ENCODE measurements around the gene CPNE5.

The CPNE5 gene

DNA sequence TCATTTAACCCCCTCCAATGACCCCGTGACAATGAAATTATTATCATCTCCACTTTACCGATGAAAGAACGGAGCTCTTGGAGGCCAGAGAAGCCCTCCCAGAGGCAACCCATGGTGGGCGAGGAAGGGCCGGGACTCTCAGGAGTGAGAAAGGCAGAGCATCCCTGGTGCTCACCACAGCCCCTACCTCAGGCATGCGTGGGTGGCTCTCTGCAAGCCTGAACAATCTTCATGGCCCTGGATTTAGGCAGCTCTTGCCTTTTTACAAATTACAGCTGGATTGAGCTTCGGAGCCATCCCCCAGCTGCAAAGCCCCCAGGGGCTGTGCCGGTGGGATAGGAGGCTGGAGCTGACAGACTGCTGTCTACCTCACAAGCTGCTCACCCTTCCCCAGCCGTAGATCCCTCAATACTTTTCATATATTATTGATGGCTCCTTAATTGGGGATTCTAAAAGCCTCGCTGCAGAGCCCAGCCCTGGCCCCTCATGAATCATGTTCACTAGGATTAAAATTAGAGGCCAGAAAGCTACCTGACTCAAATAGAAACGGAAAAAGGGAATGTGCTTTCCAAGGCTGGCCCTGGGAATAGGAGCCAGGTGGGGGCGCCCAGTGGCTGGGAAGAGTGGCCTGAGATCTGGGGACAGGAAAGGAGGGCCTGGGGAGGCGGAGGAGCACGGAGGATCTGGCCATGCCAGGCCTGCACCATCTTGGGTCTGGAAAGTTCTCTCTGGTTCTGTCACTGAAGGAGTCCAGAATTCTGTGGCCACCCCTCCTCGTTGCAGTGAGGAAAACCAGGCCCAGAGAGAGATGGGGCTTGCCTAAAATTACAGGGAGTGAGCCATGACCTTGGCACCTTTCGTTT, 29.1 kb downstream of the CPNE5 start:
- Histone ChIP-seq H3K27me3 (ENCODE audit: insufficient read depth, low read length) (peaks cover 13% of the 10 kb centered on the region; the same call in 1 of the 2 replicates), H3K36me3 (ENCODE audit: insufficient read depth, low read length) (no peaks in the 10 kb centered on the region), H3K27ac (ENCODE audit: low read depth, low read length) (no peak overlapping the region), H3K9me3 (ENCODE audit: insufficient read depth, low read depth, low read length) (no peaks in the 10 kb centered on the region), H3K9ac (ENCODE audit: low read depth, low read length) (no peak overlapping the region), H3K4me3 (ENCODE audit: low read length) (no peak overlapping the region), H3K4me1 (ENCODE audit: insufficient read depth, low read length) (peaks cover 9% of the 10 kb centered on the region)
- 79% methylated on average over 16 of the region's 16 CpGs for WGBS

DNA sequence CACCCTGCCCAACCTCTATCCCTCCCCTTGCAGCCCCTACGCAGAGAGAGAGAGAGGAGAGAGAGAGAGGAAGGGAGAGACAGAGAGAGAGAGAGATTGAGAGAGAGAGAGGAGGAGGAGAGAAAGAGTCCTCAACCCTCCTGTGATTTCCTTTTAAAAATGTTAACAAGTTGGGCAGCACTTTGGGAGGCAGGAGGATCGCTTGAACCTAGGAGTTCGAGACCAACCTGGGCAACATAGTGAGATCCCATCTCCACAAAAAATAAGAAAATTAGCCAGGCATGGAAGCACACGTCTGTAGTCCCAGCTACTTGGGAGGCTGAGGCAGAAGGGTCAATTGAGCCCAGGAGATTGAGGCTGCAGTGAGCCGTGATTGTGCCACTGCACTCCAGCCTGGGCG, 30.1 kb downstream of the CPNE5 start:
- Histone ChIP-seq H3K27ac (ENCODE audit: low read depth, low read length) (no peak overlapping the region), H3K9me3 (ENCODE audit: insufficient read depth, low read depth, low read length) (no peaks in the 10 kb centered on the region), H3K36me3 (ENCODE audit: insufficient read depth, low read length) (no peaks in the 10 kb centered on the region), H3K9ac (ENCODE audit: low read depth, low read length) (no peak overlapping the region), H3K4me3 (ENCODE audit: low read length) (no peak overlapping the region), H3K4me1 (ENCODE audit: insufficient read depth, low read length) (peaks cover 17% of the 10 kb centered on the region), H3K27me3 (ENCODE audit: insufficient read depth, low read length) (peaks cover 13% of the 10 kb centered on the region; the same call in 1 of the 2 replicates)
- WGBS, result 92% methylated on average over 5 of the region's 6 CpGs

DNA sequence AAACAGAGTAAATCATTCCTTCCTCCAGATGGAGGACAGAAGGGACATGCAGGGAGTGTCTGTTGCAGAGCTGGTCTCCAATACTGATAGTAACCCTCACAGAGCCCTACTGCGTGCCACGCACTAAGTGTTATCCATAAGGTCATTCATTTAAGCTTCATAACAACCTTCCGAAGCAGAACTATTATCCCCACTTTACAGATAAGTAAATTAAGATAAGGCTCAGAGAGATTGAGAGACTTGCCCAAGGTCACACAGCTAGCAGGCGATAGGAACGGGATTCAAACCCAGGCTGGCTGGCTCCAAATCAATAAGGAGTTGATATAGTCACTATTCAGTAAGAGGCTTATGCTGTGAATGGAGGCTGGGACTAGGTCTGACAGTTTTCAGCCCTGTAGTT, 30.6 kb downstream of the CPNE5 start:
- Histone ChIP-seq H3K4me3 (ENCODE audit: low read length) (no peak overlapping the region), H3K9me3 (ENCODE audit: insufficient read depth, low read depth, low read length) (no peaks in the 10 kb centered on the region), H3K27me3 (ENCODE audit: insufficient read depth, low read length) (peaks cover 13% of the 10 kb centered on the region; the same call in 1 of the 2 replicates), H3K27ac (ENCODE audit: low read depth, low read length) (no peak overlapping the region), H3K36me3 (ENCODE audit: insufficient read depth, low read length) (no peaks in the 10 kb centered on the region), H3K4me1 (ENCODE audit: insufficient read depth, low read length) (peaks cover 19% of the 10 kb centered on the region), H3K9ac (ENCODE audit: low read depth, low read length) (no peak overlapping the region)
- 76% methylated on average over 5 of the region's 5 CpGs for WGBS

DNA sequence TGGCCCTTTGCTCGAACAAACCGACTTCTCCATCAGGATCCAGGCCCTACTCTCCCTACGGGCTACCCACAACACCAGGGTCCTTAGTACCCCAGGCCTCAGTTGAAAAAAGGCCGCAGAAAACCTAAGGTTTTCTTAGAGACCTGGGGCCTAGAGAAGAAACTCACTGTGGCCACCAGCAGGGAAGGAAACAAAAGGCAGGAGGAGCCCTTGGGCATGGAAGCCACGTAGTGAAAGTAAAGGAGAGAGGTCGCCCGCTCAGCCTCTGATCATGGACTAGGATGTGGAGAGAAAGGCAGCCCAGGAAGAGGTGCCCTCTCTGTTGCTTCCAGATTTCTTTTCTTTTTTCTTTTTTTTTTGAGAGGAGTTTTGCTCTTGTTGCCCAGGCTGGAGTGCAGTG, 31.5 kb downstream of the CPNE5 start:
- Histone ChIP-seq H3K27ac (ENCODE audit: low read depth, low read length) (no peak overlapping the region), H3K9me3 (ENCODE audit: insufficient read depth, low read depth, low read length) (no peaks in the 10 kb centered on the region), H3K9ac (ENCODE audit: low read depth, low read length) (no peak overlapping the region), H3K27me3 (ENCODE audit: insufficient read depth, low read length) (peaks cover 13% of the 10 kb centered on the region; the same call in 1 of the 2 replicates), H3K4me1 (ENCODE audit: insufficient read depth, low read length) (peaks cover 19% of the 10 kb centered on the region), H3K4me3 (ENCODE audit: low read length) (no peak overlapping the region), H3K36me3 (ENCODE audit: insufficient read depth, low read length) (no peaks in the 10 kb centered on the region)
- 57% methylated on average over 7 of the region's 7 CpGs for WGBS

DNA sequence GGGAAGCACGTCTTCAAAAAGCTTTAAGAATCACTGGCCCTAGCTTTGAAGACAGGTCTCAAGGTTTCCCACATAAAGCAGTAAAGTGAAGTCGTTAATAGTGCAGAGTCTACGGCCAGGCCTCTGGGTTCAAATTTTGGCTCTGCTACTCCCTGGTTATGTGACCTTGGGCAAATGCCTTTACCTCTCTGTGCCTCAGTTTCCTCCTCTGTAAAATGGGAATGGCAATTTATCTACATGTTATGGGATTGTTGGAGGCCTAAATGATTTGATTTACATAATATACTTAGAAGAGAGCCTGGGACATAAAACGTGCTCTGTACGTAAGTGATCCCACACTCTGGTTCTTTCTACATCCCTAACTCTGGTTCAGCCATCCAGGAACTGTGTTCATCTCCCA, 32.1 kb downstream of the CPNE5 start:
- WGBS, result 60% methylated on average over 5 of the region's 5 CpGs
- Histone ChIP-seq H3K27ac (ENCODE audit: low read depth, low read length) (no peak overlapping the region), H3K27me3 (ENCODE audit: insufficient read depth, low read length) (peaks cover 13% of the 10 kb centered on the region; the same call in 1 of the 2 replicates), H3K9ac (ENCODE audit: low read depth, low read length) (no peak overlapping the region), H3K4me3 (ENCODE audit: low read length) (no peak overlapping the region), H3K36me3 (ENCODE audit: insufficient read depth, low read length) (no peaks in the 10 kb centered on the region), H3K9me3 (ENCODE audit: insufficient read depth, low read depth, low read length) (no peaks in the 10 kb centered on the region), H3K4me1 (ENCODE audit: insufficient read depth, low read length) (peaks cover 19% of the 10 kb centered on the region)

DNA sequence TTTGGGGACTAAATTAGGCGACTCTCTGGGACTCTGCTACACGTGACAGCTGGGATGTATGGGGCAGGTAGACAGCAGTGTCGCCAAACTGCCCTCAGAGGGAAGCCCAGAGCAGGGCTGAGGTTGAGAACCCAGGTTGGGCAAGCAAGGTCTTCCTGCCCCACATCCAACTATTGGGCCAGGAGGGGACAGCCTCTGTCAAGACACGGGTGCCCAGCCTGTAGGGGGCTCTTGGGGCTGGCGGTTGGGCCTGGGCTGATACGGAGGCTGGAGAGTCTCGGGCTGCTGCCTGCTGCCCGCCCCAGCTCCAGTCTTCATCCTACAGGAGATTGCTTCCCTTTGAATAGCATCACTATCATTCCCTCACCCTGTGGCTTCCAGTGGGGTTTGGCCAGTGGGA, 33.3 kb downstream of the CPNE5 start:
- Histone ChIP-seq H3K4me3 (ENCODE audit: low read length) (no peak overlapping the region), H3K9ac (ENCODE audit: low read depth, low read length) (no peak overlapping the region), H3K27ac (ENCODE audit: low read depth, low read length) (no peak overlapping the region), H3K27me3 (ENCODE audit: insufficient read depth, low read length) (peaks cover 13% of the 10 kb centered on the region; the same call in 1 of the 2 replicates), H3K4me1 (ENCODE audit: insufficient read depth, low read length) (peaks cover 19% of the 10 kb centered on the region), H3K36me3 (ENCODE audit: insufficient read depth, low read length) (no peaks in the 10 kb centered on the region), H3K9me3 (ENCODE audit: insufficient read depth, low read depth, low read length) (no peaks in the 10 kb centered on the region)
- 58% methylated on average over 6 of the region's 8 CpGs for WGBS

DNA sequence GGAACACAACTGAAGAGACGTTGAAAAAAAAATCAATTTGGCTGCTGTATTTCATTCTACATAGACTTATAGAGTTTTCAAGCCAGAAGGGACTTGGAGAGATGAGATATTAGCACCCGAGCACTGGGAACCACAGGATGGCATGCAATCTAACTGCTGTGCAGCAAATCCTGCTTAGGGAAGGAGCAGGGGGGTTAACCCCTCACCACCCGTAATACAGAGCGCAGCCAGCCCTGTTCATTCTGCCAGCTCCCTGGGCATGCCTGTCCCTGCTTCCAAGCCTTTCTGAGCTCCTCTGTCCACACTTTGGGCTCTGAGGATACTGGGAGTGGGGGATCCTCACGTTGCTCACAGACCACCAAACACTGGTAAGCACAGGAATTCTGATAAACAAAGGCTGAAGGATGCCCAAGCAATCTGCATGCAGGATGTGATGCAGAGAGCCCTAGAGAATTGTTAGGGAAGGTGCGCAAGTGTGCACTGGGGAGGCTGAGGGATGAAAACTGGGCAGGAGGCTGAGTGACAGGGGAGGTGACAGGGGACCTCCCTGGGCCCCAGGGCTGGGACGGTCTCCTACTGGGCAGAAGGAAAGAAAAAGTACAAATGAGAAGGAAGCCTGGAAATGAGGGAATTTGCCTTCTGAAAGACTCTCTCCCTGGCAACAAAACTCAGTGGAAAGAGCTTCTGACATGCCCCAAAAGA, 34.0 kb downstream of the CPNE5 start:
- no peak overlapping the region for H3K4me3 ChIP-seq (ENCODE audit: low read length)
- 0 out of 2 replicates have a peak overlapping the region, but pooled peaks have one; percentile 15 for H3K27ac ChIP-seq (ENCODE audit: low read depth, low read length)
- peaks cover 13% of the 10 kb centered on the region; the same call in 1 of the 2 replicates for H3K27me3 ChIP-seq (ENCODE audit: insufficient read depth, low read length)
- 50% methylated on average over 6 of the region's 7 CpGs for WGBS
- H3K4me1 ChIP-seq (ENCODE audit: insufficient read depth, low read length), result peaks cover 19% of the 10 kb centered on the region
- no peaks in the 10 kb centered on the region for H3K36me3 ChIP-seq (ENCODE audit: insufficient read depth, low read length)
- H3K9me3 ChIP-seq (ENCODE audit: insufficient read depth, low read depth, low read length), result no peaks in the 10 kb centered on the region
- no peak overlapping the region for H3K9ac ChIP-seq (ENCODE audit: low read depth, low read length)

DNA sequence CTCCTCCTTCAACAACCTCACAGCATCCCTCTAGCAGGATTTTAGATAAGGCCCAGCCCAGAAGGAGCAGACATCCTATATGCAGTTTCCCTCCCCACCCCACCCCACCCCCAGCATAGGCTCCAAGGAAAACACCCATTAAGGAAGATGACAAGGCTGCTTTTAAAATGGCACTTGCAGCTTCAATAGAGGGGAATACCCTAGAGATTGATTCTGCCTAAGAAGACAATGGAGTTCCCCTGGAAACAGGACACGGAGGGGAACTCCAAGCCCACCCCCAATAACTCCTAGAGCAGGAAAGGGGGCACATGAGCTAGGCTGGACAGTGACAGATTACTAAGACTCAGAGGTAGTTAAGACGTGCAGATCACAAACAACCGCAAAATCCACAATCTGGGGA, 34.7 kb downstream of the CPNE5 start:
- H3K27me3 ChIP-seq (ENCODE audit: insufficient read depth, low read length), result peaks cover 13% of the 10 kb centered on the region; the same call in 1 of the 2 replicates
- no peak overlapping the region for H3K9ac ChIP-seq (ENCODE audit: low read depth, low read length)
- peaks cover 19% of the 10 kb centered on the region for H3K4me1 ChIP-seq (ENCODE audit: insufficient read depth, low read length)
- WGBS, result 45% methylated on average over 3 of the region's 3 CpGs
- no peak overlapping the region for H3K4me3 ChIP-seq (ENCODE audit: low read length)
- no peak overlapping the region for H3K27ac ChIP-seq (ENCODE audit: low read depth, low read length)
- no peaks in the 10 kb centered on the region for H3K9me3 ChIP-seq (ENCODE audit: insufficient read depth, low read depth, low read length)
- no peaks in the 10 kb centered on the region for H3K36me3 ChIP-seq (ENCODE audit: insufficient read depth, low read length)

DNA sequence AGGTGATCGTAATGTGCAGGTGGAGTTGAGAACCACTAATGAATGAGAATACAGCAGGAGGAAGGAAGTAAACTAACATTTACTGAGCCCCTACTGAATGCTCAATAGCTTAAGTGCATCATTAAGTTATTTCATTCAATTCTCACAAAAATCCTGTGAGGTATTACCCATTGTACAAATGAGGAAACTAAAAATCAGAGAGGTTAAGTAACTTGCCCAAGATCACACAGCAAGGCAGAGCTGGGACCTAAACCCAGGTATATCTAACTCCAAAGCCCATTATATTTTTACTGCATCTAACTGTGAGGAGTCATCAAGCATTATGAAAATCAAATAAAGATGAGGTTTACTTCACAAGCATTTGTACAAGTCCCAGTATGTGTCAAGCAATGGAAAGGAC, 35.3 kb downstream of the CPNE5 start:
- WGBS, result 86% methylated on average over 1 of the region's 1 CpG
- Histone ChIP-seq H3K27ac (ENCODE audit: low read depth, low read length) (no peak overlapping the region), H3K36me3 (ENCODE audit: insufficient read depth, low read length) (no peaks in the 10 kb centered on the region), H3K4me1 (ENCODE audit: insufficient read depth, low read length) (peaks cover 19% of the 10 kb centered on the region), H3K9me3 (ENCODE audit: insufficient read depth, low read depth, low read length) (no peaks in the 10 kb centered on the region), H3K4me3 (ENCODE audit: low read length) (no peak overlapping the region), H3K9ac (ENCODE audit: low read depth, low read length) (no peak overlapping the region), H3K27me3 (ENCODE audit: insufficient read depth, low read length) (peaks cover 13% of the 10 kb centered on the region; the same call in 1 of the 2 replicates)

DNA sequence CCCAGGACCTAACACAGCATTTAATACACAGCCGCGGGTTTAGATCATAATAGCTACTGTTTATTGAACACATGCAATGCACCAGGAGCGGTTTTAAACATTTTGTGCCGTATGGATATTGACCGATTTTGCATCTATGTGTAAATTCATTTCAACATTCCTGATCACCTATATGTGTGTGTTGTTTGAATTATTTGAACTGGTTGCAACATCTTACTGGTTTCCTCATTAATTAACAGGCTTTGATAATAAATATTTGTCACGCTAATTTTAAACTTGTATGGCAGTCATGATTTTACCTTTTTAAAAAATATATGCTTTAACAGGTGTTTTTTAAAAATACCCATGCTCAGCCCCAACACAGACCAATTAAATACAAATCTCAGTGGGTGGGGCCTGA, 35.8 kb downstream of the CPNE5 start:
- peaks cover 19% of the 10 kb centered on the region for H3K4me1 ChIP-seq (ENCODE audit: insufficient read depth, low read length)
- H3K36me3 ChIP-seq (ENCODE audit: insufficient read depth, low read length), result no peaks in the 10 kb centered on the region
- H3K9me3 ChIP-seq (ENCODE audit: insufficient read depth, low read depth, low read length), result no peaks in the 10 kb centered on the region
- 98% methylated on average over 4 of the region's 6 CpGs for WGBS
- H3K9ac ChIP-seq (ENCODE audit: low read depth, low read length), result no peak overlapping the region
- H3K27me3 ChIP-seq (ENCODE audit: insufficient read depth, low read length), result peaks cover 12% of the 10 kb centered on the region; the same call in 1 of the 2 replicates
- H3K27ac ChIP-seq (ENCODE audit: low read depth, low read length), result no peak overlapping the region
- H3K4me3 ChIP-seq (ENCODE audit: low read length), result no peak overlapping the region
